Cardiac fibroblast (primary cell): ENCODE results near the gene ADARB1.
"Not testable (repeated sequence)": the region's sequence is repeated elsewhere in the genome, so short reads cannot be mapped to it uniquely, and the experiment has no call there.

Experiments used
- DNase-seq, 2 donors: peaks; one replicate each; pipeline versions ENCODE4 v3.0.0 to v3.0.0-alpha.2; 2010; ENCODE audit warnings: low read depth in 2 of 2
- H3K4me3 ChIP-seq, 2 donors: replicated peaks in 1 of 2; 1 replicate in 1 of 2; 2 replicates in 1 of 2; pipeline ENCODE4 v1.5.1; 2011; ENCODE audit warnings: low read depth in 2 of 2, low read length in 2 of 2, mild to moderate bottlenecking in 2 of 2, moderate library complexity in 1 of 2
- TF ChIP-seq, protein P1 (sequence below): IDR thresholded peaks from one replicate; pipeline ENCODE4 v1.5.1; 2011; ENCODE audit warnings: low read depth, mild to moderate bottlenecking, low read length, inconsistent platforms

The ADARB1 gene

DNA sequence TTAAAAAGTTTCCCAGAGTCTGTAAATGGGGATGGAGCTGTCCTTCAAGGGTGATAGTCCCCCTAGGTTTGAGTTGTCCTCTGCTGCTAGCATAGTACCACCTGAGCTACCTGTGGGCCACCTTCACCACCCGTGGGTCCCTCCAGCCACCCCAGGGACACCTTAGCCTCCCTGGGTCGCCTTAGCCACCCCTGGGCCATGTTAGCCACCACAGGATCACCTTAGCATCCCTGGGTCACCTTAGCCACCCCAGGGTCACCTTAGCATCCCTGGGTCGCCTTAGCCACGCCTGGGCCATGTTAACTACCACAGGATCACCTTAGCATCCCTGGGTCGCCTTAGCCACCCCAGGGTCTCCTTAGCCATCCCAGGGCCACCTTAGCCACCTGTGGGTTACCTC is 67.1 kb downstream of the ADARB1 start:
- DNase-seq: no peak
- no peak overlapping the region for H3K4me3 ChIP-seq
- TF ChIP-seq, protein P1, sequence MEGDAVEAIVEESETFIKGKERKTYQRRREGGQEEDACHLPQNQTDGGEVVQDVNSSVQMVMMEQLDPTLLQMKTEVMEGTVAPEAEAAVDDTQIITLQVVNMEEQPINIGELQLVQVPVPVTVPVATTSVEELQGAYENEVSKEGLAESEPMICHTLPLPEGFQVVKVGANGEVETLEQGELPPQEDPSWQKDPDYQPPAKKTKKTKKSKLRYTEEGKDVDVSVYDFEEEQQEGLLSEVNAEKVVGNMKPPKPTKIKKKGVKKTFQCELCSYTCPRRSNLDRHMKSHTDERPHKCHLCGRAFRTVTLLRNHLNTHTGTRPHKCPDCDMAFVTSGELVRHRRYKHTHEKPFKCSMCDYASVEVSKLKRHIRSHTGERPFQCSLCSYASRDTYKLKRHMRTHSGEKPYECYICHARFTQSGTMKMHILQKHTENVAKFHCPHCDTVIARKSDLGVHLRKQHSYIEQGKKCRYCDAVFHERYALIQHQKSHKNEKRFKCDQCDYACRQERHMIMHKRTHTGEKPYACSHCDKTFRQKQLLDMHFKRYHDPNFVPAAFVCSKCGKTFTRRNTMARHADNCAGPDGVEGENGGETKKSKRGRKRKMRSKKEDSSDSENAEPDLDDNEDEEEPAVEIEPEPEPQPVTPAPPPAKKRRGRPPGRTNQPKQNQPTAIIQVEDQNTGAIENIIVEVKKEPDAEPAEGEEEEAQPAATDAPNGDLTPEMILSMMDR: no peak

DNA sequence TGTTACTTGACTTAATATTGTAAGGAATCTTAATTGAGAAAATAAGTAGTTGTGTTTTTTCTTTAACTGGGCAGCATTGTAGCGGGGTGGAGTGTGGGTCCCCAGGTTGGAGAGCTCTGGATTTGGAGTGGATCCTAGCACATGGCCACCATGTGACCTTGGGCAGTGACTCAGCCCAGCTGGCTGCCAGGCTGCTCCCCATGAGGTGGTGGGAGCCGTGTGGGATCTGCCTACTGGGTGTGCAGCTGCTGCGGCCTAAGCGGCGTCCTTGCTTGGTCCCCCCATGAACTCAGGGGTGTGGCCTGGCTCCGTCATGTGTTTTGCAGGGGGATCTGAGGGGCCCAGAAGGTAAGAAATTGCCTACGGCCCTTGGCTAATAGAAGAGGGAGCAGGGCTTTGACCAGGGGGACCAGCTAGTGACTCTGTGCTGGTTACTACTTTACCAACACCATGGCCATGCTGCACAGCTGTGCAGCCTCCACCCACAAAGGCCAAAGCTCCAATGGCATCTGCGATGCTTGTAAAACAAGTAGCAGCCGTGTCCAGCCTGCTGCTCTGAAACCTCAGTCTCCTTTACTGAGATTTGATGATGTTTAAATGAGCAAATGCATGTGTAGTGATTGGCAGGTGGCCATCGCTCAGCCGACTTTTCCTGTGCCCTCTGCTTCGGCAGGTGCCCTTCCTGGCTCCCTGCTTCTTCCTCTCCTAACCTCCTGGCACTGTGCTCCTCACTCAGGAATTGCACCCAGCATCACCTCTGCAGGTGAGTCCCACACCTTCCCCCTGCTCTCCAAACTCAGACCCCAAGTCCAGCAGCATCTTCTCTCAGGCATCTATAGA is 68.3 kb downstream of the ADARB1 start:
- DNase-seq: peak; percentile 70

DNA sequence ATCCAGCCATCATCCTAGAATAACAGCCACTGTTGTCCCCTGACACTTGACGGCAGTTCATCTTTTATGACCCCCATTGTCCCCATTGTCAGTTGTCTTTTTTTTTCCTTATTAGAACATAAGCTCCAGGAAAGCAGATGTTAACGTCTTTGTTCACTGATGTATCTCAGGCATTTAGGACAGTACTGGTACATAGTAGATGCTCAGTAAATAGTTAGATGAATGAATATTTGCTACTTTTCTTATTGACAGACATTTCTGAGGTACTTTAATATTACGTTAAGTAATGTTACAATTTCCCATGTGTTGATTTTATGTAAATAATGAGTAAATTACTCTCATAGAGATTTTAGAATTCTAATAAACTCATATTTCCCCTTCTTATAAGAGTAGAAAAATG is 69.5 kb downstream of the ADARB1 start:
- no peak for DNase-seq
- TF ChIP-seq, protein P1: no peak
- no peak overlapping the region for H3K4me3 ChIP-seq

More for the DNA sequence above, 68.3 kb downstream of the ADARB1 start:
- no peak overlapping the region for H3K4me3 ChIP-seq
- TF ChIP-seq, protein P1: no peak

DNA sequence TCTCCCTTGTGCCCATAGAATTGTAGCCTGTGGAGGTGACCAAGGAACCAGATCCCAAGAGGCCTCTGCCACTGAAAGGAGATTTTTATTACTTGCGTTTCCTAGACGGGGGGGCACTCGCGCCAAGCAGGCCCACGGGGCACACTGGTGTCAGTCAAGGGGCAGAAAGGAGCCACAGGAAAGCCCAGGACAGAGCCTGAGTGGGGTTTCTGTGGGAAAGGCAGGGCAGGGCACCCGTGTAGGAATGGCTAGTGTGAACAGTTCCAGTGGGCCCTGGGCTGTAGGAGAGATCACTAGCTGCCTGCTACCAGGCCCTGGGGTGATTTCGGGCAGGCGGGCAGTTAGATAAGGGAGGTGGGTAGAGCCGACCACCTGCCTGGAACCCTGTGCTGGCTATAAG is 70.8 kb downstream of the ADARB1 start:
- TF ChIP-seq, protein P1: no peak

DNA sequence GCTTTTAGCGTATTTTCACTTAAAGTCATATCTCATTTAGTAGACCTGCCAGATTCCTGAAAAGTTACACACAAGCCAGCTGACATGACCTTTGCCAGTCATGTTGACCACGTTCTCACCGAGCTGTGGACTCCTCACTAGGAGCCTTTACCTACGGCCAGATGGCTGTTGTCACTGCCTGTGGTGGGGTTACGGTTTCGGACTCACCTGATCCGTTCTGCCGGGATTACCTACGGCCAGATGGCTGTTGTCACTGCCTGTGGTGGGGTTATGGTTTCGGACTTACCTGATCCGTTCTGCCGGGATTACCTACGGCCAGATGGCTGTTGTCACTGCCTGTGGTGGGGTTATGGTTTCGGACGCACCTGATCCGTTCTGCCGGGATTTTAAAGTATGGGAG is 71.5 kb downstream of the ADARB1 start:
- H3K4me3 ChIP-seq, DNase-seq: not testable (repeated sequence)

More for the DNA sequence above, 70.8 kb downstream of the ADARB1 start:
- H3K4me3 ChIP-seq: no peak overlapping the region
- no peak for DNase-seq

DNA sequence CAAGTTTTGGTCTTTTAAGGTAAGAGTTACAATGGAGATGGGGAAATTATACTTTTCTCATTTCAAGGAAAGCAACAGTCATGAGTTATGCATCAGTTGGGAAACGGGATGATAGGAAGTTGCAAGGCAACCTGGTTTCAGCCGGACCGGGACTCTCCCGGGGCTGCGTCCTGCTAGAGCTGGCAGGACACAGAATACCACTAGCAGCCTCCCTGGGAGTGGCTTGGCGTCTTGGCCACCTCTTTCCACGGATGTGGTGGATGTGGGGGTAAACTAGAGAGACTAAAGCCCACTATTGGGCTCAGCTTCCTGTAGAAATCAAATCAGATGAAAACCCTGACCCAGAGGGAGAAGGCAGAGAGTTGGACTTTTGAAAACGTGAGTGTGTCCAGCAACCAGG is 71.9 kb downstream of the ADARB1 start:
- DNase-seq: peak in 1 of 2 donors; percentile 32
- TF ChIP-seq, protein P1: no peak
- H3K4me3 ChIP-seq: no peak overlapping the region

DNA sequence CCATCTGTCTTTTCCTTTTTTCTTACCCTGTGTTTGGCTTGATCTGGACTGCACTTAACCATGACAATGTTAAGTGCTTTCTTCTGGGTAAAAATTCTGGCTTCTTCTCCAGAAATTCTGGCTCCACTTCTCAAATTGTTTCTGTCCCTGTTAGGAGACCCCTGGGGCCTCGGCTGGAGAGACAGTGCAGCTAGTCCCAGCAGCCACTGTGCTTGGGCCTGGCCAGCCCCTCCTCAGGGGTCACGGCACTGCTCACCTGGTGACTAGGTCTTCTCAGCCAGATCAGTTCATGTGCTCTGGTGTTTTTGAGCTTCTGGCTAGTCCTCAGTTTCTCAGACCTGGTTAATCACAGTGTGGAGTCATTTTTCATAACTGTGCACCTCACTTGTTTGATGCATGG is 72.4 kb downstream of the ADARB1 start:
- no peak overlapping the region for H3K4me3 ChIP-seq
- DNase-seq: no peak
- TF ChIP-seq, protein P1: no peak
